GM13977 (cell line): ENCODE data around the gene BAHD1.

Experiments used
- DNase-seq: peaks from one replicate; pipeline ENCODE4 v3.0.0; 2012; ENCODE audit warnings: low spot score
- CTCF ChIP-seq: IDR thresholded peaks from 2 replicates; pipeline ENCODE4 v1.5.1; 2012; ENCODE audit warnings: mild to moderate bottlenecking, control low read depth; ENCODE audit not compliant: insufficient read depth; ENCODE audit errors: extremely low read depth, missing control alignments
- in situ Hi-C: fragments of 300-500 bp; cut with MboI; formaldehyde crosslinking; loops from one replicate; pipeline ENCODE4 v1.12.0; 2022; ENCODE audit warnings: low sequenced_read_pairs, low pct_unique_long_range_greater_than_20kb, mixed read lengths, inconsistent platforms; ENCODE audit not compliant: unreplicated experiment

Gene BAHD1

DNA sequence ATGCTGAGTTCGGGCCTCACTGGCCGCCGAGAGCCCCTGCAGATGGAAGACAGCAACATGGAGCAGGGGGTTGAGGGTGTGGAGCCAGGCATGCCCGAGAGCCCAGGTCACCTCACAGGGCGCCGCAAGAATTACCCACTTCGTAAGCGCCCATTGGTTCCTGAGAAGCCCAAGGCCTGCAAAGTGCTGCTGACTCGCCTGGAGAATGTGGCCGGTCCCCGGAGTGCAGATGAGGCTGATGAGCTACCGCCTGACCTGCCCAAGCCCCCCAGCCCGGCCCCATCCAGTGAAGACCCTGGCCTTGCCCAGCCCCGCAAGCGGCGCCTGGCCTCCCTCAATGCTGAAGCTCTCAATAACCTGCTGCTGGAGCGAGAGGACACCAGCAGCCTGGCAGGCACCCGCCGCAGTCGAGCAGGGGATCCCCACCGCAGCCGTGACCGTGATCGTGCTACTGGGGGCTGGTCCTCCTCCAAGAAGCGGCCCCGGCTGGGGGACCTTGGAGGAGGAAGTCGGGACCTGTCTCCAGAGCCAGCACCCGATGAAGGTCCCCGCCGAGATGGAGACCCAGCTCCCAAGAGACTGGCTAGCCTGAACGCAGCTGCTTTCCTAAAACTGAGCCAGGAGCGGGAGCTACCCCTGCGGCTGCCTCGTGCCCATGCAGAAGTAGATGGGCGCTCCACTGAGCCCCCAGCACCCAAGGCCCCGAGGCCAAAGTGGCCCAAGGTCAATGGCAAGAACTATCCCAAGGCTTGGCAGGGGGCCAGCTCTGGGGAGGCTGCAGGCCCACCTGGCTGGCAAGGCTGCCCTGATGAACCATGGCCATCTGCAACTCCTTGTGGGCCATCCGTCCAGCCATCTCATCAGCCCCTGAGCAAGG is 18.0 kb downstream of the BAHD1 start:
- DNase-seq = no peak
- no peak for TF ChIP-seq CTCF
- in situ Hi-C loops = no loop called here

- no peak for DNase-seq
- in situ Hi-C loops = no loop called here
- no peak for TF ChIP-seq CTCF
Measured at GRCh38 chr15:40459391-40460015, 18.8 kb downstream of the BAHD1 start.

DNA sequence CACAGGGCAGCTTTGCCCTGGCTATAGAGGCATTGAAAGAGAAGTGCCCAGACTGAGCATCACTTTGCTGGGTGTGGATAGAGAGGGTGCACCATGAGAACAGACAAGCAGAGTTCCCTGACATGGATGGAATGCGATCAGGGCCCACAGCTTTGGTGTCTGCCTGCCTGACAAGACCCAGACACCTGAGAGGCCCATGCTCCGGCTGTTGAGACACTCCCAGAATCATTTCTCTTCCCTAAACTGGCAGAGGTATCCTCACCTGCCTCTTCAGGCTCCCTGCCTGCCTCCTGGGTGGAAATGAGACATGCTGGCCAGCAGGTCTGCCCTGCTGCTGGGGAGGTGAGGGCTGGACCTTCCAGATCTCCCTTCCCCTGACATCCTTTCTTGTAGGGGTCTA is 19.7 kb downstream of the BAHD1 start:
- DNase-seq = no peak
- in situ Hi-C loops = no loop called here

GRCh38 chr15:40461958-40462357 is 21.2 kb downstream of the BAHD1 start:
- no peak for DNase-seq
- in situ Hi-C loops = no loop called here
- TF ChIP-seq CTCF = no peak

More for the DNA sequence above, 19.7 kb downstream of the BAHD1 start:
- no peak for TF ChIP-seq CTCF

DNA sequence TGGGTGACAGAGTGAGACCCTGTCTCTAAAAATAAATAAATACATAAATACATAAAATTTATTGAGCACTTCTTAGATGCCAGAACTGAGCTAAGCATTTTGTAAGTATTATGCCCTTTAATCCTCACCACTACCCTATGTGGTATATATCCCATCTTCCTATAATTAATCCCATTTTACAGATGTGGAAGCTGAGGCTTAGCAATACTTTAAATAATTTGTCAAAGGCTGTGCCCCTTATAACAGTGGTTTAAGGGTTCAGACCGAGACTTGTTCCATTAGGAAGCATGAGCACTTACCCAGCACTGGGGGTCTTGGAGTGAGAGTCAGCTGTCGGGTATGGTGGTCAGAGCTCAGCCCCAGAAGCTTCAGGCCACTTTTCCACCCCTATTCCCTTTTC is 22.5 kb downstream of the BAHD1 start:
- in situ Hi-C loops = no loop called here
- TF ChIP-seq CTCF = no peak
- no peak for DNase-seq

- DNase-seq = no peak
- in situ Hi-C loops = no loop called here
- no peak for TF ChIP-seq CTCF
Measured at GRCh38 chr15:40463886-40464545, 23.3 kb downstream of the BAHD1 start.
